Stimulated activated CD4-positive, alpha-beta T cell treated with anti-CD3 and anti-CD28 coated beads, Interleukin-12 subunit alpha, Interleukin-12 subunit beta, amount 100 ng/mL, for 24 hours (primary cell): ENCODE measurements around the gene PLVAP.

Source experiments
- DNase-seq, 2 experiments: peaks; one replicate each; pipeline ENCODE4 v3.0.0-alpha.2; 2020; ENCODE audit warnings: low read depth in 2 of 2

The PLVAP gene

GRCh38 chr19:17335575-17335974, 41.6 kb downstream of the PLVAP start:
- DNase-seq = no peak

GRCh38 chr19:17334414-17335409, 42.4 kb downstream of the PLVAP start, which contains the start of gene ANO8:
TSS of gene ANO8 (minus strand) at chr19:17334855. CDS start at chr19:17334670, 185 bp downstream.
- DNase-seq = peak; percentile 92 to 98

GRCh38 chr19:17333611-17334413, 43.3 kb downstream of the PLVAP start:
- peak; percentile 63 to 77 for DNase-seq

- no peak for DNase-seq
These were observed 44.2 kb downstream of the PLVAP start for GRCh38 chr19:17332677-17333581.

- no peak for DNase-seq
These were observed 44.8 kb downstream of the PLVAP start for GRCh38 chr19:17332360-17332676.

GRCh38 chr19:17331045-17331558, 46.0 kb downstream of the PLVAP start:
- DNase-seq = no peak

GRCh38 chr19:17330262-17331044, 46.7 kb downstream of the PLVAP start:
- no peak for DNase-seq

- DNase-seq = no peak
These were observed 47.5 kb downstream of the PLVAP start for GRCh38 chr19:17329366-17330261.

GRCh38 chr19:17328517-17329365, 48.4 kb downstream of the PLVAP start:
- no peak for DNase-seq

GRCh38 chr19:17327654-17328516, 49.3 kb downstream of the PLVAP start:
- peak in 1 of 2 experiments; percentile 50 for DNase-seq

- no peak for DNase-seq
These were observed 50.0 kb downstream of the PLVAP start for GRCh38 chr19:17327068-17327653.

- DNase-seq = no peak
These were observed 50.6 kb downstream of the PLVAP start for GRCh38 chr19:17326595-17326966.

GRCh38 chr19:17325881-17326594, 51.1 kb downstream of the PLVAP start:
- no peak for DNase-seq

GRCh38 chr19:17325133-17325532, 52.0 kb downstream of the PLVAP start:
- no peak for DNase-seq

- DNase-seq = no peak
These were observed 52.6 kb downstream of the PLVAP start for GRCh38 chr19:17324357-17325114.

- DNase-seq = no peak
These were observed 53.2 kb downstream of the PLVAP start for GRCh38 chr19:17323964-17324332.
